Heart right ventricle (tissue), 16 donors: ENCODE measurements around the gene POU6F2. TPM values are rescaled to one million over a fixed set of nuclear protein-coding genes. Genes with fewer than 3 reads are reported as not detected.

Experiments
- ATAC-seq, 8 donors: fragments of 200-7000 bp; cut with Tn5 transposase; one replicate each; pipeline ENCODE4 v1.9.1; 2020; ENCODE audit warnings: mild to moderate bottlenecking in 8 of 8, moderate library complexity in 8 of 8, moderate number of reproducible peaks in 1 of 8
- DNase-seq, 2 donors: peaks; one replicate each; pipeline ENCODE4 v3.0.0-alpha.2; 2020
- H3K27ac ChIP-seq, 10 donors: fragments of 200-600 bp; sonication (generic) in 2 of 10; one replicate each; pipeline versions ENCODE4 v1.5.0 to v1.8.0; 2020 to 2022; ENCODE audit warnings: mild to moderate bottlenecking in 3 of 10
- H3K27me3 ChIP-seq, 7 donors: fragments of 200-600 bp; one replicate each; pipeline ENCODE4 v1.8.0; 2021 to 2022; ENCODE audit warnings: mild to moderate bottlenecking in 2 of 7
- H3K36me3 ChIP-seq, 9 donors: fragments of 200-600 bp; sonication (generic) in 1 of 9; one replicate each; pipeline versions ENCODE4 v1.5.0 to v1.8.0; 2020 to 2022; ENCODE audit warnings: mild to moderate bottlenecking in 2 of 9
- H3K4me1 ChIP-seq, 9 donors: fragments of 200-600 bp; sonication (generic) in 1 of 9; one replicate each; pipeline versions ENCODE4 v1.5.0 to v1.8.0; 2020 to 2022; ENCODE audit warnings: mild to moderate bottlenecking in 4 of 9
- H3K4me3 ChIP-seq, 10 donors: fragments of 200-600 bp; sonication (generic) in 2 of 10; one replicate each; pipeline versions ENCODE4 v1.5.0 to v1.8.0; 2020 to 2022; ENCODE audit warnings: mild to moderate bottlenecking in 7 of 10, moderate library complexity in 2 of 10
- H3K9me3 ChIP-seq, 11 donors: fragments of 200-600 bp in 10 of 11; sonication (generic) in 2 of 11; one replicate each; pipeline versions ENCODE4 v1.5.0 to v1.8.0; 2013 to 2022; ENCODE audit warnings: mild to moderate bottlenecking in 2 of 11, control low read depth in 1 of 11, moderate library complexity in 1 of 11
- CTCF ChIP-seq, 9 donors: fragments of 200-600 bp; sonication (generic) in 2 of 9; IDR thresholded peaks; one replicate each; pipeline versions ENCODE4 v1.5.0 to v1.8.0; 2021 to 2022; ENCODE audit warnings: antibody characterized with exemption in 9 of 9, mild to moderate bottlenecking in 5 of 9, moderate library complexity in 1 of 9
- WGBS, 2 donors: extraction: QIAGEN DNeasy Blood & Tissue Kit; methylation state at CpG; one replicate each; pipeline ENCODE4 v1.1.7; 2013; ENCODE audit warnings: inconsistent platforms in 1 of 2; 5-methylcytosine and 5-hydroxymethylcytosine counted together
- intact Hi-C, 10 donors: fragments of 100-400 bp; cut with DNase I; formaldehyde crosslinking; loops; one replicate each; pipeline versions ENCODE4 v1.11.1 to v1.14.2; 2022
- polyA plus RNA-seq, 2 donors: library from polyadenylated mRNA; stranded (reverse); fragments of 200-250 nt; gene quantifications; one replicate each; pipeline ENCODE4 v1.2.3, GENCODE V29; 2013
- total RNA-seq, 10 donors: library from RNA; stranded (reverse); fragmentation: NEBNext Ultra II Directional in 3 of 10; extraction: Animal tissue kit (Norgen Biotek cat#: 25700) in 3 of 10; gene quantifications; one replicate each; pipeline versions ENCODE4 v1.2.1 to v1.2.4, GENCODE V29; 2021 to 2023
- donor health status: Arrhythmogenic right ventricular cardiomyopathy.
- donor health status: ischemic (EF 13 %, LVEDD 7.1; RV severe dilation, severe dysfunction).
- donor health status: healthy with polysubstance abuse.
- donor health status: DM: no; HTN: yes; CAD: no.
- donor health status: DM: no; HTN: no; CAD: no.
- donor health status: ischemic (EF 25% LVEDD 6.9; RV normal size, moderate dysfunction).
- donor health status: ischemic (EF 25% LVEDD 5.7; RV mildly dilated, moderate dysfunction).
- donor health status: healthy.
- donor health status: DM: yes; HTN: yes; CAD: no.
- donor health status: Ischemic cardiomyopathy.
- donor health status: ischemic (EF 35%, LVEDD 5.7; RV mildly dilated, moderate dysfunction).
- donor health status: nonischemic (EF 11% LVEDD 7.7; RV severe dilation, severe dysfunction).
- donor health status: DM: yes; HTN: yes; CAD: no.
- donor health status: PGD.
- donor health status: ischemic (EF 29% LVEDD 5.4; RV normal size, mild dysfunction).
- donor health status: nonischemic (EF 23%, LVEDD 6.1; RV moderate dilation, normal function).

POU6F2 gene
- total and polyA plus RNA-seq, 12 donors = under 0.01 to 0.83 (median 0.34) TPM

DNA sequence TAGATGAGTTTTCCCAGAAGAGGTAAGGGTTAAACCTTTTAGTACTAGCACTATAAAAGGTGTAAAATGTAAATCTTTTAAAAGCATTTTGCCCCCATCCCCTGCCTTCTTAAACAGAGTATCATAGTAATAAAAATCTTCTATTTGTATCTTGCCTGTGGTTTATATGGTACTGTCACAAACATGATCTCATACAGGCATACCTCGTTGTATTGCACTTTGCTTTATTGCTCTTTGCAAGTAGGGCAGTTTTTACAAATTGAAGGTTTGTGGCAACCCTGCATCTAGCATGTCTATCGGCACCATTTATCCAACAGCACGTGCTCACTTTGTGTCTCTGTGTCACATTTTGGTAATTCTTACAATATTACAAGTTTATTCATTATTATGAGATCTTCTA is 389.7 kb downstream of the POU6F2 start:
- Histone ChIP-seq H3K4me3 (no peak overlapping the region), H3K27me3 (peaks cover 0 to 5% (median 0%) of the 10 kb centered on the region in 7 donors), H3K9me3 (peaks cover 0 to 6% (median 0%) of the 10 kb centered on the region in 11 donors), H3K27ac (no peak overlapping the region), H3K36me3 (no peaks in the 10 kb centered on the region), H3K4me1 (no peaks in the 10 kb centered on the region)
- intact Hi-C loops = no loop called here
- TF ChIP-seq CTCF (IDR thresholded peaks at IDR 0.05) = no peak
- ATAC-seq (no peak), DNase-seq (no peak)
- 78% methylated on average over 3 of the region's 3 CpGs for WGBS, 2 donors

DNA sequence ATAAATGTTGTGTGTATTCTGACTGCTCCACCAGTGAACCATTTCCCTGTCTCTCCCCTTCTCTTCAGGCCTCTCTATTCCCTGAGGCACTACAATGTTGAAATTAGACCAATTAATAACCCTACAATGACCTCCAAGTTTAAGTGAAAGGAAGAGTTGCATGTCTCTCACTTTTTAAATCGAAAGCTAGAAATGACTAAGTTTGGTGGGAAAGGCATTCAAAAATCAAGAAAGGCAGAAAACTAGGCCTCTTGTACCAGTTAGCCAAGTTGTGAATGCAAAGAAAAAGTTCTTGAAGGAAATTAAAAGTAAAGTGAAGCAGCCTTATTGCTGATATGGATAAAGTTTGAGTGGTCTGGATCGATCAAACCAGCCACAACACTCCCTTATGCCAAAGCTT is 390.2 kb downstream of the POU6F2 start:
- Histone ChIP-seq H3K9me3 (peaks cover 0 to 6% (median 0%) of the 10 kb centered on the region in 11 donors), H3K27me3 (peaks cover 0 to 5% (median 0%) of the 10 kb centered on the region in 7 donors), H3K4me1 (no peaks in the 10 kb centered on the region), H3K4me3 (no peak overlapping the region), H3K27ac (no peak overlapping the region), H3K36me3 (no peaks in the 10 kb centered on the region)
- DNase-seq (no peak), ATAC-seq (no peak)
- 88 to 90% methylated on average over 2 of the region's 2 CpGs for WGBS, 2 donors
- intact Hi-C loops = no loop called here
- no peak for TF ChIP-seq CTCF (IDR thresholded peaks at IDR 0.05)

DNA sequence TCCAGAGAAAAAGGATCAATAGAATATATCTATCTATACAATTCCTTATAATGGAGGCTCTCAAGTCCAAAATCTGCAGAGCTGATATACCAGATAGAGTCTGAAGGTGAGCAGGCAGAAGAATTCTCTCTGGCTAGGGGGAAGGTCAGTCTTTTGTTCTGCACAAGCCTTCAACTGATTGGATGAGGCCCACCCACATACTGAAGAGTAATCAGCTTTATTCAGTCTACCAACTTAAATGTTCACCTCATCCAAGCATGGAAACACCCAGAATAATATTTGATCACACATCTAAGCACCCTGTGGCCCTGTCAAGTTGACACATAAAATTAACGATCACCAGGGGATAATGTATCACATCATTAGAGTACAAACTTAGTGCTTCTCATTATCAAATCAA is 394.7 kb downstream of the POU6F2 start:
- 90 to 94% methylated on average over 1 of the region's 1 CpG for WGBS, 2 donors
- Histone ChIP-seq H3K27me3 (peaks cover 0 to 12% (median 0%) of the 10 kb centered on the region in 7 donors), H3K9me3 (peaks cover 0 to 6% (median 0%) of the 10 kb centered on the region in 11 donors), H3K4me3 (no peak overlapping the region), H3K27ac (no peak overlapping the region), H3K36me3 (no peaks in the 10 kb centered on the region), H3K4me1 (no peaks in the 10 kb centered on the region)
- ATAC-seq (no peak), DNase-seq (no peak)
- intact Hi-C loops = no loop called here
- TF ChIP-seq CTCF (IDR thresholded peaks at IDR 0.05) = no peak

- H3K27ac ChIP-seq = no peak overlapping the region
- H3K36me3 ChIP-seq = no peaks in the 10 kb centered on the region
- peaks cover 0 to 6% (median 0%) of the 10 kb centered on the region in 11 donors for H3K9me3 ChIP-seq
- no peak for DNase-seq
- peaks cover 0 to 12% (median 0%) of the 10 kb centered on the region in 7 donors for H3K27me3 ChIP-seq
- no peak for TF ChIP-seq CTCF (IDR thresholded peaks at IDR 0.05)
- ATAC-seq = no peak
- no peaks in the 10 kb centered on the region for H3K4me1 ChIP-seq
- WGBS, 2 donors = 65 to 73% methylated on average over 5 of the region's 5 CpGs
- no peak overlapping the region for H3K4me3 ChIP-seq
- intact Hi-C loops = no loop called here
These were observed 396.8 kb downstream of the POU6F2 start for GRCh38 chr7:39374436-39375040.
